Dendritic cell treated with granulocyte-macrophage colony-stimulating factor and Interleukin-4, amounts not matched to agents 40 ng/mL and 50 ng/mL, for 4 days (primary cell): ENCODE data around the gene MTMR6.

ENCODE experiments used
- H3K27ac Mint-ChIP-seq: one replicate; pipeline ENCODE4 v1.8.0; 2022; ENCODE audit warnings: mild to moderate bottlenecking, mixed read lengths
- H3K27me3 Mint-ChIP-seq: one replicate; pipeline ENCODE4 v1.8.0; 2022; ENCODE audit warnings: mild to moderate bottlenecking, mixed read lengths
- H3K36me3 Mint-ChIP-seq: one replicate; pipeline ENCODE4 v1.8.0; 2022; ENCODE audit warnings: low read depth, mixed read lengths
- H3K4me1 Mint-ChIP-seq: one replicate; pipeline ENCODE4 v1.8.0; 2022; ENCODE audit warnings: low read depth, mixed read lengths
- H3K4me3 Mint-ChIP-seq: one replicate; pipeline ENCODE4 v1.8.0; 2022; ENCODE audit warnings: mild to moderate bottlenecking, moderate library complexity, mixed read lengths
- H3K9me3 Mint-ChIP-seq: one replicate; pipeline ENCODE4 v1.8.0; 2022; ENCODE audit warnings: mixed read lengths
- intact Hi-C: fragments of 100-400 bp; cut with micrococcal nuclease; formaldehyde crosslinking; loops from one replicate; pipeline ENCODE4 v1.15.0; 2022

Gene MTMR6

DNA sequence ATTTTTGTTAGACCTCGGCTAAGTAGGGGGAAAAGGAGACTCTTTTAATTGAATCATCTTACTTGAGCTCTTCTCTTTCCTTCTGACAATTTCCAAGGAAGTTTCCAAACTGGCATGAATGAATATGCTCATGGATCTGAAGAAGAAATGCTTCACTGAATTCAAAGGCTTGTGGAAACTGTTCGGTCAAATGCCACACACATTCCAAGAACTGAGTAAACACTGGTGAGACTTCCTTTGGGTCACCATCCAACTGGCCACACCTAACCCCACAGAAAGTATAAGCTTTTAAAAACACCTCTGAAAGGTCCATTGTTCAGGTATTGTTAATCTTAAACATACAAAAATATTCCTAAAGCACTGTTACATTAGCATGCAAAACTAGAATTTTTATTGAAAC lies 33.6 kb downstream of the MTMR6 start:
- Mint-ChIP-seq H3K9me3 (no peaks in the 10 kb centered on the region), H3K27ac (no peak overlapping the region), H3K4me3 (no peak overlapping the region), H3K4me1 (peaks cover 20% of the 10 kb centered on the region), H3K36me3 (peaks cover 69% of the 10 kb centered on the region), H3K27me3 (no peaks in the 10 kb centered on the region)
- intact Hi-C loops = loop anchor here (5.0 to 10.0 kb wide), 2 partner anchors 79 to 769 kb away; no protein-coding TSS in a partner anchor

DNA sequence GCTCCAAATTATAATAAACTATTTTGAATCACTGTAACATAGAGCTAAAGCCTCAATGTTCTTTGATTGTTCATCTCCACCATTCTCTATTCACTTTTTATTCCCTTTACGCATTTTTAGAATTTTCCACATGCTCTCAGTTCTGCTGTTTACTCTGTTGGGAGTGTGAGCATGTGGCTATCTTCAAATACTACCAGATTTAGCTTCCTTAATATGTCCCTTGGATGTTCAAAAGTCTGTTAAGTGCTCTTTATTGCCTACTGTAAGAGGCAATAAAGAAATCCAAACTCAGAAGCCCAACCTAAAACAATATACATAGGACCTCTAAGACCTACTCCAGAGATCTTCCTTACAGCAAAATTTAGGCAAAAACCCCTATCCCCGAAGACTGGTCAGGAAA lies 34.5 kb downstream of the MTMR6 start:
- no peak overlapping the region for H3K27ac Mint-ChIP-seq
- intact Hi-C loops = loop anchor here (5.0 to 10.0 kb wide), 2 partner anchors 80 to 768 kb away; no protein-coding TSS in a partner anchor
- no peak overlapping the region for H3K4me3 Mint-ChIP-seq
- H3K36me3 Mint-ChIP-seq = peaks cover 67% of the 10 kb centered on the region
- no peaks in the 10 kb centered on the region for H3K27me3 Mint-ChIP-seq
- H3K4me1 Mint-ChIP-seq = peaks cover 20% of the 10 kb centered on the region
- no peaks in the 10 kb centered on the region for H3K9me3 Mint-ChIP-seq

GRCh38 chr13:25252225-25252624 lies 35.1 kb downstream of the MTMR6 start:
- Mint-ChIP-seq H3K27ac (no peak overlapping the region), H3K4me3 (no peak overlapping the region), H3K4me1 (peaks cover 20% of the 10 kb centered on the region), H3K36me3 (peaks cover 62% of the 10 kb centered on the region), H3K27me3 (no peaks in the 10 kb centered on the region), H3K9me3 (no peaks in the 10 kb centered on the region)
- intact Hi-C loops = loop anchor here (5.0 to 10.0 kb wide), 2 partner anchors 80 to 767 kb away; no protein-coding TSS in a partner anchor

GRCh38 chr13:25249001-25249543 lies 38.2 kb downstream of the MTMR6 start:
- H3K27ac Mint-ChIP-seq = no peak overlapping the region
- peaks cover 64% of the 10 kb centered on the region for H3K36me3 Mint-ChIP-seq
- intact Hi-C loops = no loop called here
- peaks cover 7% of the 10 kb centered on the region for H3K9me3 Mint-ChIP-seq
- no peak overlapping the region for H3K4me3 Mint-ChIP-seq
- H3K27me3 Mint-ChIP-seq = no peaks in the 10 kb centered on the region
- H3K4me1 Mint-ChIP-seq = peaks cover 20% of the 10 kb centered on the region

- Mint-ChIP-seq H3K4me3 (no peak overlapping the region), H3K36me3 (peaks cover 61% of the 10 kb centered on the region), H3K27me3 (no peaks in the 10 kb centered on the region), H3K27ac (no peak overlapping the region), H3K4me1 (peaks cover 18% of the 10 kb centered on the region), H3K9me3 (peaks cover 7% of the 10 kb centered on the region)
- intact Hi-C loops = no loop called here
These were observed 39.2 kb downstream of the MTMR6 start for GRCh38 chr13:25248071-25248470.

DNA sequence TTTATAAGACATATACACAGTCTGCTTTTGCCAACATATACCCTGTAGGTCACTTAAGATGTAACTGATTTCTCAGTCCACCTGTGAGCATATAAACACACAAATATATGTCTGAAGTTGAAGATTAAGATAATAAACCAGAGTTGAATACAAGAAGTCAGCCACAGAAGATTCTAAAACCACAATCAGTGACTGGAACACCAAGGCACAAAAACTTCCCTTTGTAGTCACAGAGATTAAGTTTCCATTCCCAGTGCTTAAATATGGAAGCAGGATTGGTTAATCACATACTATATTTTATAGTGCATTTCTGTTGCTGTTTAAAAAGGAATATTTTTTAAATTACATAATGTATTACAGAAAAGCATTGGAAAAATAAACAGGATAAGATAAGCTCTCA lies 39.9 kb downstream of the MTMR6 start:
- intact Hi-C loops = no loop called here
- Mint-ChIP-seq H3K4me3 (no peak overlapping the region), H3K9me3 (peaks cover 7% of the 10 kb centered on the region), H3K36me3 (peaks cover 54% of the 10 kb centered on the region), H3K27ac (no peak overlapping the region), H3K4me1 (peaks cover 11% of the 10 kb centered on the region), H3K27me3 (no peaks in the 10 kb centered on the region)

DNA sequence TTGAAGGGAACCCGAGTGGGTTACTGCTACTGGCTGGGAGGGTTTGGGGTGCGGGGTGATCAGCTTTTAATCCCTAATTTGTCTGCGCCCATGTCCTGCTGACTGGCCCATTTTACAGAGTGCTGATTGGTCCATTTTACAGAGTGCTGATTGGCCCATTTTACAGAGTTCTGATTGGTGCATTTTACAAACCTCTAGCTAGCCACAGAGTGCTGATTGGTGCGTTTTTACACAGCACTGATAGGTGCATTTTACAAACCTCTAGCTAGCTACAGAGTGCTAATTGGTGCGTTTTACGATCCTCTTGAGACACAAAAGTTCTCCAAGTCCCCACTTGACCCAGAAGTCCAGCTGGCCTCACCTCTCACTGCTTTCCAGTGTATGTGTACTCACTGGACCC lies 43.2 kb downstream of the MTMR6 start:
- H3K27me3 Mint-ChIP-seq = no peaks in the 10 kb centered on the region
- H3K4me3 Mint-ChIP-seq = no peak overlapping the region
- H3K9me3 Mint-ChIP-seq = peaks cover 7% of the 10 kb centered on the region
- intact Hi-C loops = no loop called here
- H3K4me1 Mint-ChIP-seq = peaks cover 10% of the 10 kb centered on the region
- peaks cover 48% of the 10 kb centered on the region for H3K36me3 Mint-ChIP-seq
- no peak overlapping the region for H3K27ac Mint-ChIP-seq

GRCh38 chr13:25242956-25243355 lies 44.3 kb downstream of the MTMR6 start:
- no peak overlapping the region for H3K27ac Mint-ChIP-seq
- intact Hi-C loops = no loop called here
- H3K4me3 Mint-ChIP-seq = no peak overlapping the region
- no peaks in the 10 kb centered on the region for H3K27me3 Mint-ChIP-seq
- H3K36me3 Mint-ChIP-seq = peaks cover 44% of the 10 kb centered on the region
- peaks cover 7% of the 10 kb centered on the region for H3K9me3 Mint-ChIP-seq
- H3K4me1 Mint-ChIP-seq = peaks cover 6% of the 10 kb centered on the region

GRCh38 chr13:25241007-25241406 lies 46.3 kb downstream of the MTMR6 start:
- peaks cover 7% of the 10 kb centered on the region for H3K9me3 Mint-ChIP-seq
- peaks cover 37% of the 10 kb centered on the region for H3K36me3 Mint-ChIP-seq
- H3K4me3 Mint-ChIP-seq = no peak overlapping the region
- H3K27me3 Mint-ChIP-seq = no peaks in the 10 kb centered on the region
- peaks cover 12% of the 10 kb centered on the region for H3K4me1 Mint-ChIP-seq
- H3K27ac Mint-ChIP-seq = no peak overlapping the region
- intact Hi-C loops = no loop called here

GRCh38 chr13:25237083-25237482 lies 50.2 kb downstream of the MTMR6 start:
- H3K4me1 Mint-ChIP-seq = peaks cover 21% of the 10 kb centered on the region
- no peaks in the 10 kb centered on the region for H3K9me3 Mint-ChIP-seq
- H3K36me3 Mint-ChIP-seq = peaks cover 12% of the 10 kb centered on the region
- no peak overlapping the region for H3K4me3 Mint-ChIP-seq
- intact Hi-C loops = no loop called here
- H3K27me3 Mint-ChIP-seq = peaks cover 2% of the 10 kb centered on the region
- H3K27ac Mint-ChIP-seq = no peak overlapping the region

- Mint-ChIP-seq H3K27me3 (peaks cover 7% of the 10 kb centered on the region), H3K4me1 (peaks cover 15% of the 10 kb centered on the region), H3K9me3 (no peaks in the 10 kb centered on the region), H3K27ac (no peak overlapping the region), H3K4me3 (no peak overlapping the region), H3K36me3 (no peaks in the 10 kb centered on the region)
- intact Hi-C loops = loop anchor here (1.0 kb wide), 1 partner anchor 141 kb away; no protein-coding TSS in a partner anchor
These were observed 53.4 kb downstream of the MTMR6 start for GRCh38 chr13:25233861-25234260.

DNA sequence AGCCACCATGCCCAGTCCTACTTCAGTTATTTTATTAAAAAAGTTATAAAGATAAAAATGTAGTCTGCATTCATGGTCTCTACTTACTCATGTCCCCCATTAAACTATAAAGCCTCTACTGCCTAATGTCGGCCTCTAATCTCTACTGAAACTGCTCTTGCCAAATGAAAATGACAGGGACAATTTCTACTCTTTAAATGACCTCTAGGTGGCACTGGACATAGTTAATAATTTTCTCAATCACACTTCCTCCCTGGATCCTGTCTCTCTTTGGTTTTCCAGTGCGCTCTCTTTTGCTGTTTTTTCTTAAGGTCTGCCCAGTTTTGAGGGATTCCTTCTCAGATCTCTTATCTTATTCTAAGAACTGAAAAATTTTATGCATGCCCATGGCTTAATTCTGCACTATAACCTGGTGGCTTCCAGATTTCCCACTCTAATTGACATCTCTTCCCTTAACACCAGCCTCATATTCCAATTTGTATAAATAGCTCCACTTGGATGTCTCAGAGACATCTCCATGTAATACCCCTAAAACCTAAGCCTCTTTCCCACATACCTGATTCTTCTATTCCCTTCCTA lies 54.3 kb downstream of the MTMR6 start:
- Mint-ChIP-seq H3K27me3 (peaks cover 11% of the 10 kb centered on the region), H3K36me3 (no peaks in the 10 kb centered on the region), H3K4me1 (peaks cover 15% of the 10 kb centered on the region), H3K9me3 (no peaks in the 10 kb centered on the region), H3K27ac (no peak overlapping the region), H3K4me3 (no peak overlapping the region)
- intact Hi-C loops = loop anchor here (1.0 kb wide), 1 partner anchor 142 kb away; no protein-coding TSS in a partner anchor

DNA sequence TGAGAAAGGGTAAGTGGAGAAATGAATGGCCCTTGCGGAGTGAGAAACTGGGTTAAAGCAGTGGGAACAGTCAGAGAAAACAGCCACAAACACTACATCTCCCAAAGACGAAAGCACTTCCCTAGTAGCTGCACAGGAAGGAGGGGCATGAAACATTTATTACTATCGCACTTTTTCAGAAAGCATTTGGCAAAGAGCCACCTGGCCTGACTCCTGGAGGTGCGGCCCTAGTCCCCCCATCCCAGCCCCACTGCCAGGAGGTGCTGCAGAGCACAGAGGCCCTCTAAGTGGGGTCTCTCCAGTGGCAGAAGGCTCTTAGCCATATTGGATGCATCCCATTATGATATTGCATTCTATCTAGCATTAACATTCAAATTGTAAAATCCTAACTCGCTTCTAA lies 55.8 kb downstream of the MTMR6 start:
- H3K4me3 Mint-ChIP-seq = no peak overlapping the region
- no peak overlapping the region for H3K27ac Mint-ChIP-seq
- peaks cover 15% of the 10 kb centered on the region for H3K27me3 Mint-ChIP-seq
- intact Hi-C loops = no loop called here
- no peaks in the 10 kb centered on the region for H3K9me3 Mint-ChIP-seq
- no peaks in the 10 kb centered on the region for H3K36me3 Mint-ChIP-seq
- peaks cover 9% of the 10 kb centered on the region for H3K4me1 Mint-ChIP-seq

GRCh38 chr13:25227690-25228089 lies 59.6 kb downstream of the MTMR6 start:
- Mint-ChIP-seq H3K36me3 (no peaks in the 10 kb centered on the region), H3K4me1 (no peaks in the 10 kb centered on the region), H3K4me3 (no peak overlapping the region), H3K27ac (no peak overlapping the region), H3K27me3 (peaks cover 31% of the 10 kb centered on the region), H3K9me3 (no peaks in the 10 kb centered on the region)
- intact Hi-C loops = no loop called here

- Mint-ChIP-seq H3K27me3 (peaks cover 33% of the 10 kb centered on the region), H3K27ac (no peak overlapping the region), H3K9me3 (no peaks in the 10 kb centered on the region), H3K36me3 (no peaks in the 10 kb centered on the region), H3K4me3 (no peak overlapping the region), H3K4me1 (no peaks in the 10 kb centered on the region)
- intact Hi-C loops = no loop called here
These were observed 61.3 kb downstream of the MTMR6 start for GRCh38 chr13:25225970-25226369.
